ENCODE measurements around the gene C1QTNF5. TPM values are rescaled to one million over a fixed set of nuclear protein-coding genes. Genes with fewer than 3 reads are reported as not detected.

C1QTNF5 gene
- total and polyA plus RNA-seq, 2 of the 8 experiments (the other 6 are each of a cell fraction or from before 2014, with no cell fraction given), result 2.2 to 2.7 TPM

GRCh38 chr11:119314726-119315125 lies 26.0 kb downstream of the C1QTNF5 start:
- POLR2A ChIA-PET (ENCODE audit: partially characterized antibody), result interaction anchor here (0.9 to 5.4 kb wide), 9 partner anchors 7 to 230 kb away, joined by 3 to 44 read pairs (median 4); partner anchors contain the start of genes ABCG4, HMBS and RNF26
- H3K79me2 ChIP-seq (ENCODE audit: control insufficient read depth in 1 of 2, insufficient read depth in 2 of 2, low read length in 2 of 2), result no peaks in the 10 kb centered on the region
- H4K5ac ChIP-seq (ENCODE audit: insufficient read length, low read depth, low read length), result no peak overlapping the region
- no peak overlapping the region for H3K23ac ChIP-seq (ENCODE audit: insufficient read length)
- no peak for TF ChIP-seq ATF3 (IDR thresholded peaks at IDR 0.05; ENCODE audit: insufficient read depth, low read depth, low read length)
- no peak for TF ChIP-seq CBX8 (IDR thresholded peaks at IDR 0.05; ENCODE audit: borderline replicate concordance, low read depth, low read length)
- TF ChIP-seq EZH2 (IDR thresholded peaks at IDR 0.05; ENCODE audit: low read depth, low read length, severe bottlenecking), result no peak
- TF ChIP-seq ATF2 (IDR thresholded peaks at IDR 0.05; ENCODE audit: low read length), result no peak
- TF ChIP-seq POLR2A (IDR thresholded peaks at IDR 0.05; ENCODE audit: control extremely low read depth in 1 of 2, low read depth in 2 of 2, low read length in 2 of 2), result no peak
- TF ChIP-seq BCL11A (IDR thresholded peaks at IDR 0.05; ENCODE audit: low read depth in 2 of 2, low read length in 2 of 2), result no peak
- H3K4ac ChIP-seq (replicated peaks; ENCODE audit: insufficient read length, low read depth, low read length), result peak overlapping the region; percentile 69
- peaks cover 2 to 4% of the 10 kb centered on the region in 2 experiments for H4K20me1 ChIP-seq (replicated peaks in 1 of 2; ENCODE audit: control insufficient read depth in 1 of 2, insufficient read depth in 2 of 2, low read length in 2 of 2)
- H3K9ac ChIP-seq (replicated peaks in 1 of 4; ENCODE audit: extremely low read depth in 1 of 4, low read depth in 3 of 4, low read length in 3 of 4), result no peak overlapping the region
- H3K14ac ChIP-seq (ENCODE audit: insufficient read length), result no peak overlapping the region
- H2AFZ ChIP-seq (ENCODE audit: low read length), result peak overlapping the region; percentile 36; the same call in 1 of the 2 replicates
- 0 out of 2 replicates have a peak overlapping the region, but pooled peaks have one; percentile 71 for H2BK5ac ChIP-seq (ENCODE audit: low read depth, low read length)
- no peak overlapping the region for H2AK5ac ChIP-seq (ENCODE audit: low read depth, low read length)
- no peak overlapping the region for H2BK120ac ChIP-seq (replicated peaks; ENCODE audit: low read depth, low read length)
- H2BK12ac ChIP-seq (ENCODE audit: low read depth, low read length), result no peak overlapping the region; the same call in 1 of the 2 replicates
- FAIRE-seq (no peak), DNase-seq (ENCODE audit: low read depth in 1 of 2, low spot score in 2 of 2) (no peak)
- H4K91ac ChIP-seq (replicated peaks; ENCODE audit: insufficient read length, low read length), result no peak overlapping the region
- 82% methylated on average over 18 of the region's 18 CpGs; no CpG with 5 or more reads in 1 of the 2 experiments for WGBS, 2 experiments (ENCODE audit: extremely low coverage in 1 of 2, insufficient coverage in 1 of 2, insufficient read length in 1 of 2, insufficient replicate concordance in 2 of 2, low coverage in 1 of 2, low lambda C conversion rate in 2 of 2, missing lambda C conversion rate in 1 of 2)
- H3K27me3 ChIP-seq (replicated peaks in 1 of 4; ENCODE audit: control insufficient read depth in 3 of 4, extremely low read depth in 1 of 4, insufficient read depth in 3 of 4, low read length in 3 of 4), result peaks cover 5 to 46% (median 36%) of the 10 kb centered on the region in 4 experiments
- H3K79me1 ChIP-seq (ENCODE audit: low read depth, low read length), result no peaks in the 10 kb centered on the region
- H3K27ac ChIP-seq (ENCODE audit: low read depth, low read length), result no peak overlapping the region
- no peak overlapping the region for H3K56ac ChIP-seq (replicated peaks; ENCODE audit: insufficient read length, low read depth, low read length)
- H3K9me3 ChIP-seq (ENCODE audit: insufficient read depth in 2 of 2, low read depth in 1 of 2, low read length in 1 of 2), result no peaks in the 10 kb centered on the region
- H3K36me3 ChIP-seq (ENCODE audit: control insufficient read depth in 2 of 4, insufficient read depth in 4 of 4, low read length in 3 of 4), result peaks cover 0 to 7% (median 2%) of the 10 kb centered on the region in 4 experiments; a peak in 4 of 8 replicates
- H3K23me2 ChIP-seq (ENCODE audit: low read depth, low read length), result peaks cover 27% of the 10 kb centered on the region
- H2BK20ac ChIP-seq (ENCODE audit: low read length), result no peak overlapping the region
- peaks cover 7 to 44% (median 39%) of the 10 kb centered on the region in 4 experiments for H3K4me1 ChIP-seq (replicated peaks in 1 of 4; ENCODE audit: control insufficient read depth in 3 of 4, insufficient read depth in 4 of 4, low read length in 3 of 4)
- H4K8ac ChIP-seq (ENCODE audit: extremely low read depth, insufficient read depth, low read length), result no peak overlapping the region; the same call in 1 of the 2 replicates
- CTCF ChIA-PET (ENCODE audit: partially characterized antibody), result interaction anchor here (0.7 to 16.8 kb wide), 11 partner anchors 8 to 169 kb away, joined by 3 to 415 read pairs (median 4); partner anchors contain the start of genes C1QTNF5, MFRP and RNF26
- H3K18ac ChIP-seq (ENCODE audit: extremely low read depth, low read length), result no peak overlapping the region; the same call in 1 of the 2 replicates
- peak overlapping the region in 3 of 4 experiments; percentile 55 to 77 (median 67); a peak in 6 of 8 replicates for H3K4me3 ChIP-seq (ENCODE audit: extremely low read depth in 1 of 4, insufficient read depth in 2 of 4, low read depth in 3 of 4, low read length in 4 of 4)
- H3K4me2 ChIP-seq (ENCODE audit: insufficient read depth in 1 of 2, low read depth in 2 of 2, low read length in 2 of 2), result peak overlapping the region; percentile 97
- H2BK15ac ChIP-seq (ENCODE audit: low read length), result no peak overlapping the region

Measured in H1 (cell line).